ENCODE measurements around the gene ADCY2.

Gene ADCY2

GRCh38 chr5:7714697-7715096 is 318.8 kb downstream of the ADCY2 start:
- Histone ChIP-seq H3K4me3 (ENCODE audit: low read length in 2 of 2) (no peak overlapping the region), H3K9me3 (ENCODE audit: control insufficient read depth in 2 of 2, low read length in 2 of 2) (no peaks in the 10 kb centered on the region), H3K27ac (ENCODE audit: low read length) (no peak overlapping the region), H3K9ac (ENCODE audit: low read length in 2 of 2) (no peak overlapping the region), H3K36me3 (ENCODE audit: control insufficient read depth in 2 of 2, insufficient read depth in 2 of 2, low read length in 2 of 2) (peaks cover 4 to 17% of the 10 kb centered on the region in 2 donors), H3K27me3 (ENCODE audit: control insufficient read depth in 1 of 2, insufficient read depth in 2 of 2, low read length in 2 of 2) (no peaks in the 10 kb centered on the region), H3K4me1 (ENCODE audit: control insufficient read depth, insufficient read depth, low read length) (no peaks in the 10 kb centered on the region)

DNA sequence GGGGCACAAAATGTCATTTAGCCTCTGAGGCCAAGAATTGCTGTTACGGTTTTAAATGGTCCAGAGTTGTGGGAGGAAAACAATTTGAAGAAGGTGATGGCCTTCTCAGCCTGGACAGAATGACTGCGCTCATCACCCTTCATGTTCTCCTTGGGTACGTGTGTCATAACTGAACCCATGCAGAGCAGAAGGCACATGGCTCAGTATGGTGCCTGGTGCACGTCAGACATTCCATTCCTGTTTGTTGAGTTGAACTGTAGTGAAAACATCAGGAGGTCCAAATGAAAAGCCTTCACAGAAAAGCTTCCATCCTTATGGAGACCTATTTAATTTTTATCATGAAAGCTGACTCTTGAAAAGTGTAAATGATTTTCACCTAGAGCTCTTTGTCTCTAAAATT is 321.8 kb downstream of the ADCY2 start:
- no peaks in the 10 kb centered on the region for H3K27me3 ChIP-seq (ENCODE audit: control insufficient read depth in 1 of 2, insufficient read depth in 2 of 2, low read length in 2 of 2)
- H3K4me1 ChIP-seq (ENCODE audit: control insufficient read depth, insufficient read depth, low read length) = no peaks in the 10 kb centered on the region
- no peak overlapping the region for H3K27ac ChIP-seq (ENCODE audit: low read length)
- no peak overlapping the region for H3K4me3 ChIP-seq (ENCODE audit: low read length in 2 of 2)
- H3K36me3 ChIP-seq (ENCODE audit: control insufficient read depth in 2 of 2, insufficient read depth in 2 of 2, low read length in 2 of 2) = peaks cover 2 to 10% of the 10 kb centered on the region in 2 donors
- no peak overlapping the region for H3K9ac ChIP-seq (ENCODE audit: low read length in 2 of 2)
- H3K9me3 ChIP-seq (ENCODE audit: control insufficient read depth in 2 of 2, low read length in 2 of 2) = no peaks in the 10 kb centered on the region

DNA sequence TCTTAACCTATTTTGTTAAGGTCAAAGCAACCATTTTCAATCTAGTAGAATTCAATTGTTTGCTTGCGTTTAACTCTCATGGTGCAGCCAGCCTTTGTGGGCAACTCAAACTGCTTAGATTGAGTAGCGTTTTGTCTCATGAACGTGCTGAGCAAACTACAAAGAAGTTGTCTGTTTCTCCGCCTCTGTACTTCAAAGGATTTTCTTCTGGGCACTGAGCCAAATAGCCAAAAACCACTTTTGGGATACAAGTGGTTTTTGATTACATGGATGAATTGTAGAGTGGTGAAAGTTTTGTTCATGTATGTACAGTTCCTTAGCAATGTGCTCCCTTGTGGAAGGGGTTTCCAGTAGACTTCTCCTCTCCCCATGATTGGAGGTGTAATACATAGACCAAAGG is 332.1 kb downstream of the ADCY2 start:
- no peak overlapping the region for H3K27ac ChIP-seq (ENCODE audit: low read length)
- H3K36me3 ChIP-seq (ENCODE audit: control insufficient read depth in 2 of 2, insufficient read depth in 2 of 2, low read length in 2 of 2) = no peaks in the 10 kb centered on the region
- no peaks in the 10 kb centered on the region for H3K4me1 ChIP-seq (ENCODE audit: control insufficient read depth, insufficient read depth, low read length)
- no peak overlapping the region for H3K4me3 ChIP-seq (ENCODE audit: low read length in 2 of 2)
- no peaks in the 10 kb centered on the region for H3K9me3 ChIP-seq (ENCODE audit: control insufficient read depth in 2 of 2, low read length in 2 of 2)
- no peaks in the 10 kb centered on the region for H3K27me3 ChIP-seq (ENCODE audit: control insufficient read depth in 1 of 2, insufficient read depth in 2 of 2, low read length in 2 of 2)
- H3K9ac ChIP-seq (ENCODE audit: low read length in 2 of 2) = no peak overlapping the region

GRCh38 chr5:7741415-7742065 is 345.6 kb downstream of the ADCY2 start:
- Histone ChIP-seq H3K9me3 (ENCODE audit: control insufficient read depth in 2 of 2, low read length in 2 of 2) (no peaks in the 10 kb centered on the region), H3K36me3 (ENCODE audit: control insufficient read depth in 2 of 2, insufficient read depth in 2 of 2, low read length in 2 of 2) (no peaks in the 10 kb centered on the region), H3K27me3 (ENCODE audit: control insufficient read depth in 1 of 2, insufficient read depth in 2 of 2, low read length in 2 of 2) (no peaks in the 10 kb centered on the region), H3K4me1 (ENCODE audit: control insufficient read depth, insufficient read depth, low read length) (no peaks in the 10 kb centered on the region), H3K9ac (ENCODE audit: low read length in 2 of 2) (no peak overlapping the region), H3K27ac (ENCODE audit: low read length) (no peak overlapping the region), H3K4me3 (ENCODE audit: low read length in 2 of 2) (no peak overlapping the region)

DNA sequence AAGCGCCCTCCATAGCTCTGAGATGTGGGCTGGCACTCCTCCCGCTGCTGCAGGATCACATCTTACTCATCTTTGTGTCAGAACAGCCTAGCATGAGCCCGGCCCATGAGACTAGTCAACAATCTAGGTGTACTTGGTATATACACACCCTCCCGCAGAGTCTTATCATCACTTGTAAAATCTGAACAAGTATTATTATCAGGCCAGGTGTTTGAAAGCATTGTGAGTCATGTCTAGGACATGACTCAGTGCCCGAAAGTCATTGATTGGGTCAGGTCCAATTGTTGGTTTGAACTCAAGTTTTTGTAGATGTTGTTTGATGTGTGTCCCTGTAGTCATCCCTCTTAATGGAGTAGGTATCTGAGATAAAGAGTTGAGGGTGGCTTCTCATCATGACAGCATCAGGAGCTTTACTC is 346.3 kb downstream of the ADCY2 start:
- Histone ChIP-seq H3K36me3 (ENCODE audit: control insufficient read depth in 2 of 2, insufficient read depth in 2 of 2, low read length in 2 of 2) (no peaks in the 10 kb centered on the region), H3K9ac (ENCODE audit: low read length in 2 of 2) (no peak overlapping the region), H3K4me1 (ENCODE audit: control insufficient read depth, insufficient read depth, low read length) (no peaks in the 10 kb centered on the region), H3K27me3 (ENCODE audit: control insufficient read depth in 1 of 2, insufficient read depth in 2 of 2, low read length in 2 of 2) (no peaks in the 10 kb centered on the region), H3K27ac (ENCODE audit: low read length) (no peak overlapping the region), H3K9me3 (ENCODE audit: control insufficient read depth in 2 of 2, low read length in 2 of 2) (no peaks in the 10 kb centered on the region), H3K4me3 (ENCODE audit: low read length in 2 of 2) (no peak overlapping the region)

DNA sequence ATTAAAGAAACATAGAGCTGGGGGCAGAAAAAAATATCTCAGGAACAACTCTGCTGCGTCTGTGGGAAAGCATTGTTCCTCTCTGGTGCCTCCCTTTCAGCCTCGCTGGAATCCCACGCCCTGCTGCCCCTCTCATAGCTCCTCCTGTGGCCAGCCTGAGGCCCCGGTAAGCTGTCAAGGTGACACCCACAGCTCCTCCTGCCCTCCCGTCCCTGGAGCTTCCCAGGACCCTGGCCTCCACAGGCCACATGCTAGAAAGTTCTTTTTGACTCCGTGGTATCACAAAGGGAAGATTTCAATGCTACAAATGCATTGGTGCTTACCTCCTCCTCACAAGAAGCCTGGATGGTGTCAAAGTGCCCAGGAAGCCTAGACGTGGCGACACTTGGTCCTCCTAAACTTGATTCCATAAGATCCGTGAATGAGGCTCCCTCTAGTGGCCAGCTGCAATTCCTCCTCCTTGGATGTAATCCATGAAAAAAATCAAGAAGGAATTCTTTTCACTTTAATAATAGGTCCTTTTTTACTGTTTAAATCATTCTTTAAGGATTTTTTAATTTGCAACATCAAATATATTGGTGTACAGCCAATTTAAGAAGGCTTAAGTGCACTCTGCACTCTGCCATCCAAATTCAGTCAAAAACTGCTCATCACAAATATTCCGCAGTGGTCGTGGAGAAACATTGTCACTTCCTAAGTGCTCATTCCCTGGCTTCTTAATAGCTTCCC is 350.1 kb downstream of the ADCY2 start:
- H3K4me3 ChIP-seq (ENCODE audit: low read length in 2 of 2) = no peak overlapping the region
- H3K27ac ChIP-seq (ENCODE audit: low read length) = no peak overlapping the region
- no peak overlapping the region for H3K9ac ChIP-seq (ENCODE audit: low read length in 2 of 2)
- no peaks in the 10 kb centered on the region for H3K9me3 ChIP-seq (ENCODE audit: control insufficient read depth in 2 of 2, low read length in 2 of 2)
- H3K36me3 ChIP-seq (ENCODE audit: control insufficient read depth in 2 of 2, insufficient read depth in 2 of 2, low read length in 2 of 2) = no peaks in the 10 kb centered on the region
- no peaks in the 10 kb centered on the region for H3K27me3 ChIP-seq (ENCODE audit: control insufficient read depth in 1 of 2, insufficient read depth in 2 of 2, low read length in 2 of 2)
- no peaks in the 10 kb centered on the region for H3K4me1 ChIP-seq (ENCODE audit: control insufficient read depth, insufficient read depth, low read length)

- no peak overlapping the region for H3K27ac ChIP-seq (ENCODE audit: low read length)
- H3K4me1 ChIP-seq (ENCODE audit: control insufficient read depth, insufficient read depth, low read length) = no peaks in the 10 kb centered on the region
- no peak overlapping the region for H3K4me3 ChIP-seq (ENCODE audit: low read length in 2 of 2)
- no peaks in the 10 kb centered on the region for H3K27me3 ChIP-seq (ENCODE audit: control insufficient read depth in 1 of 2, insufficient read depth in 2 of 2, low read length in 2 of 2)
- no peak overlapping the region for H3K9ac ChIP-seq (ENCODE audit: low read length in 2 of 2)
- no peaks in the 10 kb centered on the region for H3K36me3 ChIP-seq (ENCODE audit: control insufficient read depth in 2 of 2, insufficient read depth in 2 of 2, low read length in 2 of 2)
- H3K9me3 ChIP-seq (ENCODE audit: control insufficient read depth in 2 of 2, low read length in 2 of 2) = no peaks in the 10 kb centered on the region
These were observed 351.8 kb downstream of the ADCY2 start for GRCh38 chr5:7747728-7748127.

DNA sequence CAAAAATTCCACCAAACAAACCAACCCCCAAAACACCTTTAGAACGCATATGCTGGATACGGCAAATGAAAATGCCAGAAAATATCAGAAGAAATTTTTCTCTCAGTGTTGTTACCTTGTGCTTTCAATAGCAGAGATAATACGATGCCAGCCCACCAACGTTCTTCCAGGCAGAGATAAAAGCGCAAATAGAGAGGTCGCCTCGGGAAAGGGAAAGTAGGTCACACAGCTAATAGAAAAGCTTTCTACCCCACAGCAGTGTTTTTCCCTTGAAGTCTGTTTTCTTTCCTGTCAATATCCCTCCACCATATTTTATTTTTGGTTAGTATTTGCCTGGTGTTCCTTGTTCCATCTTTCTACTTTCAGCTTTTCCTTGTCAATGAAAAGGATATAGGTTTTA is 353.7 kb downstream of the ADCY2 start:
- Histone ChIP-seq H3K4me1 (ENCODE audit: control insufficient read depth, insufficient read depth, low read length) (no peaks in the 10 kb centered on the region), H3K9ac (ENCODE audit: low read length in 2 of 2) (no peak overlapping the region), H3K4me3 (ENCODE audit: low read length in 2 of 2) (no peak overlapping the region), H3K27me3 (ENCODE audit: control insufficient read depth in 1 of 2, insufficient read depth in 2 of 2, low read length in 2 of 2) (no peaks in the 10 kb centered on the region), H3K36me3 (ENCODE audit: control insufficient read depth in 2 of 2, insufficient read depth in 2 of 2, low read length in 2 of 2) (no peaks in the 10 kb centered on the region), H3K9me3 (ENCODE audit: control insufficient read depth in 2 of 2, low read length in 2 of 2) (no peaks in the 10 kb centered on the region), H3K27ac (ENCODE audit: low read length) (no peak overlapping the region)

- Histone ChIP-seq H3K27me3 (ENCODE audit: control insufficient read depth in 1 of 2, insufficient read depth in 2 of 2, low read length in 2 of 2) (no peaks in the 10 kb centered on the region), H3K4me3 (ENCODE audit: low read length in 2 of 2) (no peak overlapping the region), H3K27ac (ENCODE audit: low read length) (no peak overlapping the region), H3K4me1 (ENCODE audit: control insufficient read depth, insufficient read depth, low read length) (no peaks in the 10 kb centered on the region), H3K9ac (ENCODE audit: low read length in 2 of 2) (no peak overlapping the region), H3K9me3 (ENCODE audit: control insufficient read depth in 2 of 2, low read length in 2 of 2) (no peaks in the 10 kb centered on the region), H3K36me3 (ENCODE audit: control insufficient read depth in 2 of 2, insufficient read depth in 2 of 2, low read length in 2 of 2) (no peaks in the 10 kb centered on the region)
These were observed 355.9 kb downstream of the ADCY2 start for GRCh38 chr5:7751874-7752273.

GRCh38 chr5:7753181-7753580 is 357.2 kb downstream of the ADCY2 start:
- H3K27ac ChIP-seq (ENCODE audit: low read length) = no peak overlapping the region
- H3K9ac ChIP-seq (ENCODE audit: low read length in 2 of 2) = no peak overlapping the region
- no peaks in the 10 kb centered on the region for H3K27me3 ChIP-seq (ENCODE audit: control insufficient read depth in 1 of 2, insufficient read depth in 2 of 2, low read length in 2 of 2)
- peaks cover 4% of the 10 kb centered on the region in 2 donors for H3K36me3 ChIP-seq (ENCODE audit: control insufficient read depth in 2 of 2, insufficient read depth in 2 of 2, low read length in 2 of 2)
- no peaks in the 10 kb centered on the region for H3K9me3 ChIP-seq (ENCODE audit: control insufficient read depth in 2 of 2, low read length in 2 of 2)
- H3K4me3 ChIP-seq (ENCODE audit: low read length in 2 of 2) = no peak overlapping the region
- no peaks in the 10 kb centered on the region for H3K4me1 ChIP-seq (ENCODE audit: control insufficient read depth, insufficient read depth, low read length)

- H3K36me3 ChIP-seq (ENCODE audit: control insufficient read depth in 2 of 2, insufficient read depth in 2 of 2, low read length in 2 of 2) = peaks cover 4% of the 10 kb centered on the region in 2 donors
- no peak overlapping the region for H3K4me3 ChIP-seq (ENCODE audit: low read length in 2 of 2)
- no peaks in the 10 kb centered on the region for H3K27me3 ChIP-seq (ENCODE audit: control insufficient read depth in 1 of 2, insufficient read depth in 2 of 2, low read length in 2 of 2)
- H3K9me3 ChIP-seq (ENCODE audit: control insufficient read depth in 2 of 2, low read length in 2 of 2) = no peaks in the 10 kb centered on the region
- no peak overlapping the region for H3K27ac ChIP-seq (ENCODE audit: low read length)
- no peak overlapping the region for H3K9ac ChIP-seq (ENCODE audit: low read length in 2 of 2)
- H3K4me1 ChIP-seq (ENCODE audit: control insufficient read depth, insufficient read depth, low read length) = no peaks in the 10 kb centered on the region
These were observed 357.7 kb downstream of the ADCY2 start for GRCh38 chr5:7753596-7753995.
